IPS-15b (cell line): Measurements from ENCODE around the gene ENAH.

Source experiments
- H3K27me3 ChIP-seq: one replicate; pipeline ENCODE4 v1.6.1; 2013; ENCODE audit warnings: low read length; ENCODE audit not compliant: control insufficient read depth, insufficient read depth
- H3K36me3 ChIP-seq: one replicate; pipeline ENCODE4 v1.6.1; 2013; ENCODE audit warnings: low read length; ENCODE audit not compliant: control insufficient read depth, insufficient read depth
- H3K4me1 ChIP-seq: one replicate; pipeline ENCODE4 v1.6.1; 2013; ENCODE audit warnings: mild to moderate bottlenecking, low read length; ENCODE audit not compliant: control insufficient read depth, insufficient read depth
- H3K4me3 ChIP-seq: one replicate; pipeline ENCODE4 v1.5.1; 2013; ENCODE audit warnings: low read depth, low read length
- H3K9ac ChIP-seq: one replicate; pipeline ENCODE4 v1.6.1; 2013; ENCODE audit warnings: low read depth, mild to moderate bottlenecking, low read length
- H3K9me3 ChIP-seq: one replicate; pipeline ENCODE4 v1.6.1; 2013; ENCODE audit warnings: mild to moderate bottlenecking, low read length; ENCODE audit not compliant: control insufficient read depth, insufficient read depth

The ENAH gene

GRCh38 chr1:225461533-225462428 is 191.1 kb downstream of the ENAH start:
- Histone ChIP-seq H3K4me3 (no peak overlapping the region), H3K27me3 (no peaks in the 10 kb centered on the region), H3K9ac (no peak overlapping the region), H3K4me1 (peaks cover 19% of the 10 kb centered on the region), H3K9me3 (no peaks in the 10 kb centered on the region), H3K36me3 (no peaks in the 10 kb centered on the region)

GRCh38 chr1:225460737-225461532 is 192.0 kb downstream of the ENAH start:
- Histone ChIP-seq H3K36me3 (no peaks in the 10 kb centered on the region), H3K27me3 (no peaks in the 10 kb centered on the region), H3K9me3 (no peaks in the 10 kb centered on the region), H3K4me1 (peaks cover 19% of the 10 kb centered on the region), H3K4me3 (no peak overlapping the region), H3K9ac (no peak overlapping the region)

GRCh38 chr1:225460021-225460736 is 192.7 kb downstream of the ENAH start:
- Histone ChIP-seq H3K9ac (no peak overlapping the region), H3K27me3 (no peaks in the 10 kb centered on the region), H3K4me3 (no peak overlapping the region), H3K9me3 (no peaks in the 10 kb centered on the region), H3K4me1 (peaks cover 15% of the 10 kb centered on the region), H3K36me3 (no peaks in the 10 kb centered on the region)

GRCh38 chr1:225458222-225458631 is 194.7 kb downstream of the ENAH start:
- H3K4me3 ChIP-seq, result no peak overlapping the region
- H3K9me3 ChIP-seq, result no peaks in the 10 kb centered on the region
- no peak overlapping the region for H3K9ac ChIP-seq
- peaks cover 4% of the 10 kb centered on the region for H3K4me1 ChIP-seq
- H3K36me3 ChIP-seq, result no peaks in the 10 kb centered on the region
- H3K27me3 ChIP-seq, result no peaks in the 10 kb centered on the region

- Histone ChIP-seq H3K9me3 (no peaks in the 10 kb centered on the region), H3K27me3 (no peaks in the 10 kb centered on the region), H3K9ac (no peak overlapping the region), H3K4me3 (no peak overlapping the region), H3K36me3 (no peaks in the 10 kb centered on the region), H3K4me1 (no peaks in the 10 kb centered on the region)
Observed at GRCh38 chr1:225454733-225455132, 198.2 kb downstream of the ENAH start.

GRCh38 chr1:225453797-225454648 is 198.9 kb downstream of the ENAH start:
- Histone ChIP-seq H3K9me3 (no peaks in the 10 kb centered on the region), H3K4me1 (no peaks in the 10 kb centered on the region), H3K27me3 (no peaks in the 10 kb centered on the region), H3K4me3 (no peak overlapping the region), H3K36me3 (no peaks in the 10 kb centered on the region), H3K9ac (no peak overlapping the region)

GRCh38 chr1:225451840-225452515 is 200.9 kb downstream of the ENAH start:
- Histone ChIP-seq H3K9ac (no peak overlapping the region), H3K4me3 (no peak overlapping the region), H3K27me3 (no peaks in the 10 kb centered on the region), H3K9me3 (no peaks in the 10 kb centered on the region), H3K4me1 (no peaks in the 10 kb centered on the region), H3K36me3 (no peaks in the 10 kb centered on the region)

- Histone ChIP-seq H3K36me3 (no peaks in the 10 kb centered on the region), H3K9me3 (no peaks in the 10 kb centered on the region), H3K4me3 (no peak overlapping the region), H3K4me1 (no peaks in the 10 kb centered on the region), H3K9ac (no peak overlapping the region), H3K27me3 (no peaks in the 10 kb centered on the region)
Observed at GRCh38 chr1:225451340-225451739, 201.6 kb downstream of the ENAH start.

- H3K9ac ChIP-seq, result no peak overlapping the region
- H3K27me3 ChIP-seq, result no peaks in the 10 kb centered on the region
Observed at GRCh38 chr1:225450491-225451191, 202.3 kb downstream of the ENAH start.

GRCh38 chr1:225449774-225450173 is 203.1 kb downstream of the ENAH start:
- H3K27me3 ChIP-seq, result no peaks in the 10 kb centered on the region
- no peak overlapping the region for H3K9ac ChIP-seq
- no peaks in the 10 kb centered on the region for H3K36me3 ChIP-seq
- H3K4me1 ChIP-seq, result no peaks in the 10 kb centered on the region
- H3K4me3 ChIP-seq, result no peak overlapping the region
- no peaks in the 10 kb centered on the region for H3K9me3 ChIP-seq

More at GRCh38 chr1:225450491-225451191, 202.3 kb downstream of the ENAH start:
- Histone ChIP-seq H3K4me1 (no peaks in the 10 kb centered on the region), H3K36me3 (no peaks in the 10 kb centered on the region), H3K9me3 (no peaks in the 10 kb centered on the region), H3K4me3 (no peak overlapping the region)
